ENCODE measurements around the gene TMEM220.

DNA sequence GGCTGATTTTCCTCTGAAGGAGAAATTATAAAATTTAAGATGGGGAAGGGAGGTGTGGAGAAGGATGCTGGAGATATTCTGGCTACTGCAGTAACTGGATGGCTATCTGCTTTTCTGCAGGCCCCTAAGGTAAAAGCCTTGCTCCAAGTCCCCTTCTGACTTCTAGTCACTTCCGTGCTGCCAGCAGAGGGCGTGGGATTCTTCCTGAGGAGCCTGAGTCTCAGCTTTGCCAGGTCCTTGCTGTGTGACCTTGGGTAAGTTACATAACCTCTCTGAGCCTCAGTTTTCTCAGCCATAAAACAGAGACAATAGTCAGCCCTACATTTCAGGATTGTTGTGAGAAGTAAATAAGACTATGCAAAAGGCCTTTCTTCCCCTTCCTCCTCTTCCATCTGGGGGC is 24.3 kb upstream of the TMEM220 start:
- TF ChIP-seq POLR2A (IDR thresholded peaks at IDR 0.05; ENCODE audit: low read length) (no peak), GATA1 (IDR thresholded peaks at IDR 0.05; ENCODE audit: low read depth, low read length) (no peak)

All from erythroblast (primary cell).